IPS DF 4.7 (cell line): ENCODE measurements around the gene PKP1.

Experiments used
- DNase-seq: peaks from one replicate; pipeline ENCODE4 v3.0.0-alpha.2; 2013; ENCODE audit warnings: low spot score; ENCODE audit errors: extremely low read depth

The PKP1 gene

GRCh38 chr1:201363467-201363866 lies 80.2 kb downstream of the PKP1 start:
- no peak for DNase-seq

- DNase-seq: no peak
Measured at GRCh38 chr1:201364808-201365105, 81.5 kb downstream of the PKP1 start.

- no peak for DNase-seq
Measured at GRCh38 chr1:201365251-201365650, 81.9 kb downstream of the PKP1 start.

- DNase-seq: no peak
Measured at GRCh38 chr1:201366696-201367095, 83.4 kb downstream of the PKP1 start.

- DNase-seq: no peak
Measured at GRCh38 chr1:201369209-201369608, 85.9 kb downstream of the PKP1 start.

GRCh38 chr1:201370500-201370899 lies 87.2 kb downstream of the PKP1 start:
- DNase-seq: no peak

- DNase-seq: no peak
Measured at GRCh38 chr1:201371276-201371675, 88.0 kb downstream of the PKP1 start.

- DNase-seq: no peak
Measured at GRCh38 chr1:201371792-201372191, 88.5 kb downstream of the PKP1 start.

GRCh38 chr1:201374364-201374763 lies 91.1 kb downstream of the PKP1 start:
- no peak for DNase-seq

- DNase-seq: no peak
Measured at GRCh38 chr1:201375169-201375568, 91.9 kb downstream of the PKP1 start.

- DNase-seq: no peak
Measured at GRCh38 chr1:201376107-201376463, 92.8 kb downstream of the PKP1 start.

- peak; percentile 96 for DNase-seq
Measured at GRCh38 chr1:201376464-201377374, 93.4 kb downstream of the PKP1 start.

GRCh38 chr1:201377611-201378092 lies 94.3 kb downstream of the PKP1 start, which contains the start of gene TNNT2:
Gene TNNT2, minus strand, starts transcription at chr1:201377680. Its CDS starts 4,426 bp downstream, at chr1:201373254.
- no peak for DNase-seq

- DNase-seq: no peak
Measured at GRCh38 chr1:201378804-201379203, 95.5 kb downstream of the PKP1 start.

- DNase-seq: no peak
Measured at GRCh38 chr1:201379733-201380242, 96.5 kb downstream of the PKP1 start.

- no peak for DNase-seq
Measured at GRCh38 chr1:201381130-201381529, 97.8 kb downstream of the PKP1 start.
